NCI-H2081 (cell line): Measurements from ENCODE around the gene CTNNA1.

Source experiments
- DNase-seq, 2 experiments: peaks; one replicate each; lab custom pipeline; 2025; lab: John Stamatoyannopoulos, UW

The CTNNA1 gene

GRCh38 chr5:138966236-138966985 lies 213.2 kb downstream of the CTNNA1 start:
- no peak for DNase-seq

- peak in 1 of 2 experiments; percentile 38 for DNase-seq
Observed at GRCh38 chr5:138967791-138968448, 214.7 kb downstream of the CTNNA1 start.

- no peak for DNase-seq
Observed at GRCh38 chr5:138968601-138969000, 215.4 kb downstream of the CTNNA1 start.

- DNase-seq, result peak; percentile 7 to 70
Observed at GRCh38 chr5:138969323-138970002, 216.2 kb downstream of the CTNNA1 start.

- no peak for DNase-seq
Observed at GRCh38 chr5:138972230-138972629, 219.0 kb downstream of the CTNNA1 start.

- peak in 1 of 2 experiments; percentile 15 for DNase-seq
Observed at GRCh38 chr5:138972836-138973235, 219.6 kb downstream of the CTNNA1 start.

- peak; percentile 22 to 73 for DNase-seq
Observed at GRCh38 chr5:138974227-138975063, 221.2 kb downstream of the CTNNA1 start.

GRCh38 chr5:138975098-138975847 lies 222.0 kb downstream of the CTNNA1 start:
- DNase-seq, result no peak

- no peak for DNase-seq
Observed at GRCh38 chr5:138978080-138978479, 224.9 kb downstream of the CTNNA1 start.

GRCh38 chr5:138978581-138978980 lies 225.4 kb downstream of the CTNNA1 start:
- DNase-seq, result no peak

GRCh38 chr5:138979684-138980280 lies 226.6 kb downstream of the CTNNA1 start:
- DNase-seq, result no peak

- no peak for DNase-seq
Observed at GRCh38 chr5:138980441-138980840, 227.2 kb downstream of the CTNNA1 start.

- no peak for DNase-seq
Observed at GRCh38 chr5:138981131-138981530, 227.9 kb downstream of the CTNNA1 start.

GRCh38 chr5:138981586-138981985 lies 228.4 kb downstream of the CTNNA1 start:
- no peak for DNase-seq

GRCh38 chr5:138983984-138984383 lies 230.8 kb downstream of the CTNNA1 start:
- DNase-seq, result no peak
